GM18868 (cell line): Measurements from ENCODE around the gene PLEKHM3.
"Not testable (repeated sequence)": the region's sequence is repeated elsewhere in the genome, so short reads cannot be mapped to it uniquely, and the experiment has no call there.

Experiments
- ATAC-seq: cut with Tn5 transposase; IDR thresholded peaks from one replicate; pipeline ENCODE4 v1.9.1; 2021; ENCODE audit warnings: mild to moderate bottlenecking, moderate library complexity; ENCODE audit not compliant: unreplicated experiment

PLEKHM3 gene

DNA sequence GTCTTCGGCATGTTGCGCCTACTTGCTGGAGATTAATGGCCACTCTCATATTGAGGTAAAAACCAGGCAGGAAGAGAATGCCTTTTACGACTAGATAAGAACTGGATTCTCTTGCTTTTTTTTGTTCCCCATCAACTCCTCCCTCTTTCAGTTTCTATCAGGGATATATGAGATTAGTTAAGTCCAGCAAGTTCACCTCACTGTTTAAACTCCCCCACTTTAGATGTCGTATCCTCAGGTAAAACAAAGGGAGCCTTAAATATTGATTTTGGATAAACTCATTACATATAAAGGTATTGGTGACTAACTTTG, 98.4 kb downstream of the PLEKHM3 start:
- ATAC-seq: no peak

DNA sequence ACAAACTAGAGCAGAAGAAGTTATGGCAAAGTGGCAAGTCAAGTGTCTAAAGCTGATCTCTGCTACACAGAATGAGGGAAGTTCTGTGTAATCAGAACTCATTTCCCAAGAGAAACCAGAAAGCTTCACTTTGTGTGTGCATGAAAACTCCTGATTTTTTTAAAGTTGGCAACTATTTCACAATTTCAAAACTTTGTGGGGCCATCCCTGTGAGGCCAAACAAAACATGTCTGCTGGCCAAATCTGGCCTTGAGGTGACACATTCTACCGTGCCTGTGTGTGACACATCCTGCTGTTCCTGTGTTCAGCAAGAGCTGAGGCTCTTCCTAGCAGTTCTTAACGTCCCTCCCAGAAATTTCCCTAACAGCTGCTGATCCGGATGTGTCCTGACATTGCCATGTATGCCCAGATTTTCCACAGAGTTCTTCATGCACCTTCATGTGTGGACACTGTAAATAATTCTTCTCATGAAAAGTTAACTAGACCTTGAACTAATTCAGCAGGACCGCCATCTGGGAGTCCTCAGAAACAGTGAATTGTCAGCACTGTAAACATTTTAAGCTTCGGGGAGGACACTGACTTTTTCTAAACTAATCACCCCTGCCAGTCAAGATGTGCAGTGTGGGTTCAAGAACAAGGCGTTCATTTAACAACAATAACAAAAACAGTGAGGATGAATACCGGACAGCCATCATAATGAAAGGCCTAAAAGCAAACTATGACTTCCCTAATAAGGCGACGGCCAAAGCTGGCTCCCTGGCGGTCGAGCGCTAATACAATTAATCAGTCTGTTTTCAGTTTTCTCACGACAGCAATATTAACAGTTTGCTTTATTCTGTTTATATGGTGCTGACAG, 99.0 kb downstream of the PLEKHM3 start:
- ATAC-seq: no peak

DNA sequence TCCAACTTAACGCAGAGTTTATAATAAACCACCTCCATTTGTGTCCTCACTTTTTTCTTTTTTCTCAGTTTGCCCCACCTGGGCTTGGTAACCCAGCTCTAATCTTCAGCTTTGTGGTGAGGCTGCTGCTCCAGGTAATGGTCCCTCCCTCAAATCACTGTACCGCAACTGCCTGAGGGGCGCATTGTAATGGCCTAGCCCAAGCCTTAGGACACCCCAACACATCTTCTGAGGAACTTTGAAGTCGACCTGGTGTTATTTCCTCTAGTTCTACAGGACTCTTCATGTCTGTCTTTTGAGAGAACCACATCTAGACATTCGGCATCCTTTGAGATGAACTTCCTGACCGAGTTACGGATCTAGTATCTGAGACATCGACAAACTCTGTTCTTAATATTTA, 99.7 kb downstream of the PLEKHM3 start:
- ATAC-seq: no peak

DNA sequence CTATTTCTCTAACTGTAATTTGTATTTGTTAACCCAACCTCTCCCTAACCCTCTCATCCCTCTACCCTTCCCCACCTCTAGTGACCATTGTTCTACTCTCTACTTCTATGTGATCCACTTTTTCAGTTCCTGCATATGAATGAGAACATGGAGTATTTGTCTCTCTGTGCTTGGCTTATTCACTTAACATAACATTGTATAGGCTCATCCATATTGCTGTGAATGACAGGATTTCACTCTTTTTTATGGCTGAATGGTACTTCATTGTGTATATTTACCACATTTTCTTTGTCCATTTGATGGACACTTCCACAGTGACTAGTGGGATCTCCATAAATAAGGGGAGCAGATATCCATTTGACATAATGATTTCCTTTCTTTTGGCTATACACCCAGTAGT, 103.7 kb downstream of the PLEKHM3 start:
- no peak for ATAC-seq

- ATAC-seq: no peak
Measured at GRCh38 chr2:207920721-207921120, 104.6 kb downstream of the PLEKHM3 start.

GRCh38 chr2:207920321-207920720, 105.0 kb downstream of the PLEKHM3 start:
- no peak for ATAC-seq

GRCh38 chr2:207919164-207919919, 106.0 kb downstream of the PLEKHM3 start:
- ATAC-seq: no peak

DNA sequence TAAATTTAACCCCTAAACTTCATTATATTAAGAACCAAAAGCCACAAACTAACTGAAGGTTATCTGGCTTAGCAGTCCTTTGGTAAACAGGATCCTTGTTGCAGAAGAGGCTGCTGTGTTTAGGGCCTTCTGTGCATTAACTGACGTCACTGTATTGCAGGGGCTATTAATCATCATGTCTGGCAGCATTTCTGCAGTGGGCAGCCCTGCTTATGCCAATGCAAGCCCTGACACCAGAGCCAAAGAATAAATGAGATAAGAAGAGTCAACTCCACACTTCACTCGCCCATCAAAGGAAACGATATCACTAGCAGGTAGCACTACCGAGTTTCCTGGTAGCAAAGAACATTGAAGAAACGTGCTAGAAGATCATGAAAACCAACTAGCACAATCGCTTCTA, 110.6 kb downstream of the PLEKHM3 start:
- ATAC-seq: no peak

GRCh38 chr2:207913772-207914358, 111.5 kb downstream of the PLEKHM3 start:
- no peak for ATAC-seq

DNA sequence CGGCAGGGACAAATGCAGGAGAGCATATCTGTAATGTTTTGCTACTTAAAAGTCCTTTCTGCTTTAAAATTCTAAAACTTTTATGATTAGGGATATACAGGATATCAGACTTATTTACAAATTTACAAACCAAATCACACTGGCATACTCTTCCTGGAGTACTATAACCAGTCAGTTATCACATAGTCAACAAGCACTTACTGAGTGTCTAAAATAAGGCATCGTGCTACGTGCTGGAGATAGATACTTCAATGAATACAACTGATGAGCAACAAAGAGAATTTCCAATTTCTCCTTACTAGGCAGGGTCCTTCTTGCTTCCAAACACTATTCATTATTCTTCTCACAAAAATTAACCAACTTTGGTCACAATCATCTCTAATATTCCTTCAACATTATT, 113.5 kb downstream of the PLEKHM3 start:
- no peak for ATAC-seq

DNA sequence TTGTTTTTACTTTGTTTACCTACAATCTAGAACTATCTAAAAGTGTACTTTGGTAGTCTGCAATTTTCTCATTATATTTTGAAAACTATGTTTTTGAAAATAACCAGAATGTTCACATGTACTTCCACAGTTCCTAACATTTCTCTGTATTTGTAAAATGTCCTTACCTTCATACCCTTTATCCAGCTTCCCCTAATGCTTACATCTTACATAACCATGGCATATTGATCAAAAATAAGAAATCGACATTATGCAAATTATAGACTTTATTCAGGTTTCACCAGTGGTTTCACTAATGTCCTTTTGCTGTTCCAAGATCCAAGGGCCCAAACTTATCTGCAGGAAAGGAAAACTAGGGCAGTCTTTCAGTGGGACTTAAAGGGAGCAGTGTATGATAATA, 114.1 kb downstream of the PLEKHM3 start:
- ATAC-seq: no peak

DNA sequence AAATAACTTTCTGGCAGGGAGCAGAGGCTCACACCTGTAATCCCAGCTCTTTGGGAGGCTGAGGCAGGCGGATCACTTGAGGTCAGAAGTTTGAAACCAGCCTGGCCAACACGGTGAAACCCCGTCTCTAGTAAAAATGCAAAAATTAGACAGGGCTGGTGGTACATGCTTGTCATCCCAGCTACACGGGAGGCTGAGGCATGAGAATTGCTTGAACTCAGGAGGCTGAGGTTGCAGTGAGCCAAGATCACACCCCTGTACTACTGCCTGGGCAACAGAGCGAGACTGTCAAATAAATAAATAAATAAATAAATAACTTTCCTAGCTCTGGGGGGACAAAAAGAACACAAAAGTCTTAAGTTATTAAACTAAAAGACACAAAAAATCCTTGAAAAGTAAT, 118.8 kb downstream of the PLEKHM3 start:
- ATAC-seq: not testable (repeated sequence)

GRCh38 chr2:207905546-207905945, 119.8 kb downstream of the PLEKHM3 start:
- no peak for ATAC-seq

- ATAC-seq: no peak
Measured at GRCh38 chr2:207903236-207903635, 122.1 kb downstream of the PLEKHM3 start.

- no peak for ATAC-seq
Measured at GRCh38 chr2:207902821-207903220, 122.5 kb downstream of the PLEKHM3 start.

DNA sequence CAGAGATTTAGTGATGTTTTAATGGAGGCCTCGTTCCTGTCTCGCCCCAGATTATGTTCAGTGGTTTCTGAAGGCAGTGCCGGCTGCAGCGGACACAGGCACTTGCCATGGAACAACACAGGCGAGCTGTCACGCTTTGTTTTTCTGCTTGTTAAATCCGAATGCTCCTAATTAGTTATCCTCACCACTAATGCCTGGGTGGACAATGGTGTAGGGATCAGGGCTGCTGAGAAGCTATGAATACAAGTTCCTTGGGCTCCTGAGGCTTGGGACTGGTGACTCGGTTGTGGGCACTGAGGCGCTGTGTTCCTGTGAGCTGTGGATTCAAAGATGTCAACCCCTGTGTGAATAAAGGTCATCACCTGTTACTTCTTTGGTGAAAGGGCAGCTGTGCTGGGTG, 123.5 kb downstream of the PLEKHM3 start:
- no peak for ATAC-seq

GRCh38 chr2:207901401-207901800, 123.9 kb downstream of the PLEKHM3 start:
- no peak for ATAC-seq

- ATAC-seq: no peak
Measured at GRCh38 chr2:207898354-207898695, 127.0 kb downstream of the PLEKHM3 start.

DNA sequence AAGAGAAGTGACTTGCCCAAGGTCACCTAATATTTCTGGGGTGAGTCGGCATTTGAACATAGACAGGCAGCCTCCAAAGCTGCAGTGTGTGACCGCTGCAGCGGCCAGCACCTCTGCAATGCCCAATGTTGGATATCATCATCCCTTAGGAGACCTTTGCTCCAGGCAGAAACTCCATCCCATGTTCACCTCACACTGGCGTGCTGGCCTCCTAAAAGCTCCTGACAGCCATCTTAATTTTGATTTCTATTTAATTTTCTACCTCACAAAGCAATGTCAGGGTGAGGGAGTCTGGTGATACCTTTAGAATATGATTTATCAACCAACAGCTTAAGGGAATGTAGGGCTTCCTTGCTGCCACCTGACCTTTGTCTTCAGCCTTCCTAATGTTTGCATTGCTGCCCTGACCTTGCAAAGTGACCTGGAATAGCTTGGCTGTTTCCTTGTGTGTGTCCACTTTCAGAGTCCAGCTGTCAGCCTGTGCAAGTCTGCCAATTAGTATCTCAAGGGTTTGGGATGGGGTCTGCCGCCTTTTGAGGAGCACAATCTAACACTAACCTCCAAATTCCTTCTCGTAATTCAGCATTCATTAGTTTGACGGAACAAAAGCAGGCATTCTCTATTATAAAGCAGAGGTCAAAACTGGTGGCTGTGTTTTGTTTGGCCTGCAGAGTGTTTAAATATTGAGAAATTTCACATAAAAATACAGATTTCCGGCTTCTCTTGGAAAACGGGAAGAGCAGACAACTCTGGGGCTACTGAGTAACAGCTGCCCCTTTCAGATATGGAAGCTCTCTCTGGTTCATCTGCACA, 127.6 kb downstream of the PLEKHM3 start:
- ATAC-seq: no peak

DNA sequence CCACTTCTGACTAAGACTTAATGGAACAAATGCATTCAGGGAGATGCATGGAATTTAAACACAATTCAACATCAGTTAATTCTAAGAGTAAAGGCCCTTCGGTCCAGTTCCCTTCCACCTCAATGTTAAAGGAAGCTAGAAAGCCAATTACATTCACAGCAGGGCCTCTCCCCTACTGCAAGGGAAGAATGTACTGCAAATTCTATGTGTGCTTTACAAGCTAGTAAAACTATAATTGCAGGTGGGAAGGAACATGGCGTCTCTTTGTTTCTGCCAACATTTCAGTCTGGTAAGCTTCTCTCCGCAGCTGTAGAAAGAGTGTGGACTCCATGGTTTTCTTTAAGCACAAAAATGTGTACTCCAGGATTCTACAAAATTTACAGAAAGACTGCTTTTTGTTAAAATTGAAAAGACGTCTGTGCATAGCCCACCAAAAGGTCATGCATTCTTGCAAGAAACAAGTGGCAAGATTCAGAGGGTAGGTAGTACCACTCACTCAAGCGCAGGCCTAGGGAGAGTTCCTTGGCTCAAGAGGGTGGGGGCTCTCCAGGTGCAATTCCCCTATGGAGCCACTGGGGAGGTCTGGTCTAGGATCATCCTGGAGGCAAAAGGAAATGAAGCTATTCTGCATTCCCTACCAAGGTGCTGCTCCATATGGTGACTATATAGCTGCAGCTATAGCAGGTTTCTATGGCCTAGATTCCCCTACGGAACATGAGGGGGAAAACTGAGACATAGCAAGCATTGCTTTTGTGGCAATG, 128.6 kb downstream of the PLEKHM3 start:
- no peak for ATAC-seq
